ENCODE measurements around the gene DIAPH3. TPM values are rescaled to one million over a fixed set of nuclear protein-coding genes. Genes with fewer than 3 reads are reported as not detected.

Gene DIAPH3
- polyA plus RNA-seq, 3 donors, result 0.04 to 0.09 TPM; not detected in 1

GRCh38 chr13:59809564-59809963 lies 354.2 kb downstream of the DIAPH3 start:
- DNase-seq, result no peak
- H3K36me3 ChIP-seq (replicated peaks in 1 of 2; ENCODE audit: control insufficient read depth in 1 of 2, insufficient read depth in 2 of 2, low read length in 2 of 2), result no peaks in the 10 kb centered on the region
- no peaks in the 10 kb centered on the region for H3K79me2 ChIP-seq (ENCODE audit: insufficient read depth, low read length)
- no peaks in the 10 kb centered on the region for H3K27me3 ChIP-seq (ENCODE audit: control insufficient read depth in 2 of 2, insufficient read depth in 2 of 2, low read length in 2 of 2)
- no peak overlapping the region for H3K9ac ChIP-seq (ENCODE audit: insufficient read depth, low read length, poor library complexity, severe bottlenecking)
- Mint-ChIP-seq H3K9me3 (peaks cover 0 to 2% (median 0%) of the 10 kb centered on the region in 7 donors), H3K36me3 (peaks cover 2 to 3% of the 10 kb centered on the region in 2 donors), H3K27ac (no peak overlapping the region), H3K4me3 (no peak overlapping the region), H3K27me3 (ENCODE audit: low read depth in 3 of 3) (no peaks in the 10 kb centered on the region), H3K4me1 (no peaks in the 10 kb centered on the region)
- no peak for TF ChIP-seq CTCF (IDR thresholded peaks at IDR 0.05)
- H3K4me3 ChIP-seq (replicated peaks in 1 of 3; ENCODE audit: low read depth in 2 of 3, low read length in 3 of 3), result no peak overlapping the region
- H3K4me1 ChIP-seq (ENCODE audit: control insufficient read depth in 1 of 2, insufficient read depth in 2 of 2, low read length in 2 of 2), result no peaks in the 10 kb centered on the region
- no CpG with 5 or more reads among the region's 3 CpGs for WGBS (ENCODE audit: insufficient coverage)
- no peak overlapping the region for H3K4me2 ChIP-seq (replicated peaks; ENCODE audit: extremely low read depth, low read length, poor library complexity, severe bottlenecking)
- no peaks in the 10 kb centered on the region for H4K20me1 ChIP-seq (ENCODE audit: insufficient read depth, low read length)
- no peaks in the 10 kb centered on the region for H3K9me3 ChIP-seq (replicated peaks in 1 of 2; ENCODE audit: control insufficient read depth in 1 of 2, insufficient read depth in 1 of 2, low read length in 2 of 2)
- intact Hi-C loops (cut with micrococcal nuclease), result no loop called here
- H2AFZ ChIP-seq (ENCODE audit: insufficient read depth, low read depth, low read length, poor library complexity, severe bottlenecking), result no peak overlapping the region
- H3K27ac ChIP-seq (ENCODE audit: low read depth in 1 of 2, low read length in 2 of 2), result no peak overlapping the region

GRCh38 chr13:59806801-59807200 lies 356.9 kb downstream of the DIAPH3 start:
- Histone ChIP-seq H3K27me3 (ENCODE audit: control insufficient read depth in 2 of 2, insufficient read depth in 2 of 2, low read length in 2 of 2) (no peaks in the 10 kb centered on the region), H3K9me3 (replicated peaks in 1 of 2; ENCODE audit: control insufficient read depth in 1 of 2, insufficient read depth in 1 of 2, low read length in 2 of 2) (no peaks in the 10 kb centered on the region), H4K20me1 (ENCODE audit: insufficient read depth, low read length) (no peaks in the 10 kb centered on the region), H3K4me2 (replicated peaks; ENCODE audit: extremely low read depth, low read length, poor library complexity, severe bottlenecking) (no peak overlapping the region), H3K4me1 (ENCODE audit: control insufficient read depth in 1 of 2, insufficient read depth in 2 of 2, low read length in 2 of 2) (no peaks in the 10 kb centered on the region), H3K27ac (ENCODE audit: low read depth in 1 of 2, low read length in 2 of 2) (no peak overlapping the region), H3K9ac (ENCODE audit: insufficient read depth, low read length, poor library complexity, severe bottlenecking) (no peak overlapping the region), H2AFZ (ENCODE audit: insufficient read depth, low read depth, low read length, poor library complexity, severe bottlenecking) (no peak overlapping the region), H3K36me3 (replicated peaks in 1 of 2; ENCODE audit: control insufficient read depth in 1 of 2, insufficient read depth in 2 of 2, low read length in 2 of 2) (no peaks in the 10 kb centered on the region), H3K79me2 (ENCODE audit: insufficient read depth, low read length) (no peaks in the 10 kb centered on the region), H3K4me3 (replicated peaks in 1 of 3; ENCODE audit: low read depth in 2 of 3, low read length in 3 of 3) (no peak overlapping the region)
- Mint-ChIP-seq H3K36me3 (peaks cover 0 to 2% of the 10 kb centered on the region in 2 donors), H3K27ac (no peak overlapping the region), H3K27me3 (ENCODE audit: low read depth in 3 of 3) (no peaks in the 10 kb centered on the region), H3K9me3 (no peaks in the 10 kb centered on the region), H3K4me3 (no peak overlapping the region), H3K4me1 (no peaks in the 10 kb centered on the region)
- intact Hi-C loops (cut with micrococcal nuclease), result no loop called here
- DNase-seq, result no peak
- no peak for TF ChIP-seq CTCF (IDR thresholded peaks at IDR 0.05)

All from CD14-positive monocyte (primary cell).